ENCODE measurements around the gene DHRS1.

The DHRS1 gene

DNA sequence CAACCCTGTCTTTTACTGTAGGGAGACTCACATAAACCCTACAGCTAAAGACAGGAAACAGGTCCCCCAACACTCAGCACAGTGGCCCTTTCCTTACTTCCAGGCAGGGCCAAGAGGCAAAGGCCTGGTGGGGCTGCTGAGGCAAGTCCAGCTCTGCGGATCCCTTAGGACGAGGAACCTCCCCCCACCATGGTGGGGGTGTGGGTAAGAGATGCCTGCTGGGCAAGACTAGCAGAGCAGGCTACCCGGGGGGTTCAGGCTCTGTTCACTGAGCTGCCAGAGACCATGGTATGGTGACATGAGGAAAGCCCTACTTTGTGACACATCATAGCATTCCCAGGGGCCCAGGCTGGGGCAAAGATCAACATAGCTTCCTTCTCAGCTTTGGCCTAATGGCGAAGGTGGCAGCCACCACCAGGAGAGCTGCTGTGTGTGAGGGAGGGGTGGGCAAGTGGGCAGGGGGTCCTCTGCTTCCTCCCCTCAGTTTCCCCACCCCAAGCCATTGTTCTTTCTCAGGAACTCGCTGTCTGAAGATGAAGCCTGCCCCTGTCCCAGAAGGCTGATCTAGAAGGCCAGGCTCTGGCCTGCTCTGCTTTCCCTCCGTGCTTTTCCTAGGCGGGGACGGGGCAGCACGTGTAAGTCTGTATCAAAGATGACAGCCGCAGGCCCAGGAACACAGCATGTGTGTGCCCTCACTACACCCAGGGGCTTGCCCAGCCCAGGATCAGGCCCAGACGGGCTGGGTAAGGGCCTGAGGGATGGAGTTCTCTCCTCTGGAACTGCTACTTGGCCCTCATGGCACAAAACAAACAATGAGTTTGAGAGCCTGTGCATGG is 47.1 kb downstream of the DHRS1 start:
- no peak overlapping the region for H2AK5ac ChIP-seq (ENCODE audit: low read length)
- H2BK15ac ChIP-seq (replicated peaks; ENCODE audit: low read depth), result no peak overlapping the region
- no peaks in the 10 kb centered on the region for H3K4me1 ChIP-seq (ENCODE audit: control insufficient read depth, low read depth, low read length)
- no peak overlapping the region for H3K18ac ChIP-seq (ENCODE audit: low read length)
- H3K27ac ChIP-seq (ENCODE audit: low read depth, low read length), result no peak overlapping the region
- no peaks in the 10 kb centered on the region for H3K36me3 ChIP-seq (ENCODE audit: control insufficient read depth, insufficient read depth, low read length)
- no peak for DNase-seq
- H3K23ac ChIP-seq (ENCODE audit: low read length), result no peak overlapping the region
- no peak overlapping the region for H2BK120ac ChIP-seq (ENCODE audit: low read depth, low read length)
- WGBS (ENCODE audit: extremely low coverage, insufficient coverage, low lambda C conversion rate), result no CpG with 5 or more reads among the region's 11 CpGs
- no peaks in the 10 kb centered on the region for H3K27me3 ChIP-seq (ENCODE audit: insufficient read depth, low read length, poor library complexity)
- no peak overlapping the region for H2BK5ac ChIP-seq (ENCODE audit: low read length)
- no peak overlapping the region for H3K4me3 ChIP-seq (ENCODE audit: low read length)
- no peak overlapping the region for H3K4me2 ChIP-seq (ENCODE audit: low read length)
- H4K8ac ChIP-seq (ENCODE audit: low read depth, low read length), result no peak overlapping the region
- H3K79me1 ChIP-seq (ENCODE audit: low read length), result no peaks in the 10 kb centered on the region
- no peaks in the 10 kb centered on the region for H3K79me2 ChIP-seq (ENCODE audit: control insufficient read depth, insufficient read depth, low read length)
- H3K9ac ChIP-seq (ENCODE audit: low read length), result no peak overlapping the region
- no peak overlapping the region for H4K5ac ChIP-seq (ENCODE audit: low read length)
- no peak overlapping the region for H3K4ac ChIP-seq (ENCODE audit: low read depth, low read length)
- H3K56ac ChIP-seq (ENCODE audit: low read length), result no peak overlapping the region

DNA sequence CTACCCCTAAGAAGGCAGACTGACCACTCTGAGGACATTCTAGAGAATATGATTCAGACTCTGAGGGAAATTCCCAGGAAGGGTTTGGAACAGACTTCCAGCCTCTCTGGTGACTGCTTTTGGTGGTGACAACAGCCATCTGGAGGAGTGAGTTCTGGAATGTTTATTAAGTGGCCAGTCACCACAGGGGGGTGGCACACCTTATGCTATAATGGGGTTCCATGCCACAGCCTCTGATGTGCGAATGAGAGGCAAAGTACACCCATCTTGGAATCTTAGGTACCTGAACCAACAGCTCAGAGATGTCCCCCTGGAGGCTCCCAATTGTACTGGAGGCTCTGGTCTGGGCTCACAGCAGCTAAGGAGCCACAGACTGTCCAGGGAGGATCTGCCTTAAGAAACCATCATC is 47.7 kb downstream of the DHRS1 start:
- Histone ChIP-seq H3K79me1 (ENCODE audit: low read length) (no peaks in the 10 kb centered on the region), H3K18ac (ENCODE audit: low read length) (no peak overlapping the region), H3K23ac (ENCODE audit: low read length) (no peak overlapping the region), H2BK5ac (ENCODE audit: low read length) (no peak overlapping the region), H2BK120ac (ENCODE audit: low read depth, low read length) (no peak overlapping the region), H3K4ac (ENCODE audit: low read depth, low read length) (no peak overlapping the region), H3K27me3 (ENCODE audit: insufficient read depth, low read length, poor library complexity) (no peaks in the 10 kb centered on the region), H3K4me2 (ENCODE audit: low read length) (no peak overlapping the region), H3K36me3 (ENCODE audit: control insufficient read depth, insufficient read depth, low read length) (no peaks in the 10 kb centered on the region), H3K56ac (ENCODE audit: low read length) (no peak overlapping the region), H3K79me2 (ENCODE audit: control insufficient read depth, insufficient read depth, low read length) (no peaks in the 10 kb centered on the region), H4K8ac (ENCODE audit: low read depth, low read length) (no peak overlapping the region), H3K27ac (ENCODE audit: low read depth, low read length) (no peak overlapping the region), H3K4me1 (ENCODE audit: control insufficient read depth, low read depth, low read length) (no peaks in the 10 kb centered on the region), H3K4me3 (ENCODE audit: low read length) (no peak overlapping the region), H4K5ac (ENCODE audit: low read length) (no peak overlapping the region), H3K9ac (ENCODE audit: low read length) (no peak overlapping the region), H2AK5ac (ENCODE audit: low read length) (no peak overlapping the region), H2BK15ac (replicated peaks; ENCODE audit: low read depth) (no peak overlapping the region)
- DNase-seq, result no peak
- no CpG with 5 or more reads among the region's 1 CpG for WGBS (ENCODE audit: extremely low coverage, insufficient coverage, low lambda C conversion rate)

DNA sequence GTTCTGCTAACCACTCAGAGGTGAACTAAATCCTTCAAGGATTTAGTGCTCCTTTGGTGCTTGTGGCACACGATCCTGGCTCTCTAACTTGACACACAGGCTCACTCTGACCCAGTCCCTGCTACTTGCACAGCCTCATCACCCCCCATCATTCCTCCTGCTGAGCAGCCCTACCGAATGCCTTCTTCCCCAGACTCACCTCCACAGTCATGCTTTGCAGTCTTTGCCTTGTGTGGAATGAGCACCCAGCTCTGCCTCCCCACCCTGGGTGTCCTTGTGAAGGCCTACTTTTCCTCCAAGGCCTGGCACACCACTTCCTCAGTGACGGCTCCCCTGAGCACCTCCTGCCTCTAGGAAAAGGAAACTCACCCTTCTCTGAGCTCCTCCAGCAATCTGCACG is 49.2 kb downstream of the DHRS1 start:
- Histone ChIP-seq H2BK15ac (replicated peaks; ENCODE audit: low read depth) (no peak overlapping the region), H4K8ac (ENCODE audit: low read depth, low read length) (no peak overlapping the region)

GRCh38 chr14:24249230-24250021 is 50.2 kb downstream of the DHRS1 start:
- Histone ChIP-seq H3K23ac (ENCODE audit: low read length) (no peak overlapping the region), H3K56ac (ENCODE audit: low read length) (no peak overlapping the region), H3K4ac (ENCODE audit: low read depth, low read length) (no peak overlapping the region), H3K27ac (ENCODE audit: low read depth, low read length) (no peak overlapping the region), H3K79me1 (ENCODE audit: low read length) (no peaks in the 10 kb centered on the region), H3K4me2 (ENCODE audit: low read length) (no peak overlapping the region), H2BK15ac (replicated peaks; ENCODE audit: low read depth) (no peak overlapping the region), H3K79me2 (ENCODE audit: control insufficient read depth, insufficient read depth, low read length) (no peaks in the 10 kb centered on the region), H4K5ac (ENCODE audit: low read length) (no peak overlapping the region), H3K4me3 (ENCODE audit: low read length) (no peak overlapping the region), H3K9ac (ENCODE audit: low read length) (no peak overlapping the region), H2BK5ac (ENCODE audit: low read length) (no peak overlapping the region), H2AK5ac (ENCODE audit: low read length) (no peak overlapping the region), H4K8ac (ENCODE audit: low read depth, low read length) (no peak overlapping the region), H3K36me3 (ENCODE audit: control insufficient read depth, insufficient read depth, low read length) (no peaks in the 10 kb centered on the region), H3K18ac (ENCODE audit: low read length) (no peak overlapping the region), H2BK120ac (ENCODE audit: low read depth, low read length) (no peak overlapping the region), H3K27me3 (ENCODE audit: insufficient read depth, low read length, poor library complexity) (no peaks in the 10 kb centered on the region), H3K4me1 (ENCODE audit: control insufficient read depth, low read depth, low read length) (no peaks in the 10 kb centered on the region)
- no CpG with 5 or more reads among the region's 13 CpGs for WGBS (ENCODE audit: extremely low coverage, insufficient coverage, low lambda C conversion rate)
- no peak for DNase-seq

More for the DNA sequence above, 49.2 kb downstream of the DHRS1 start:
- H2AK5ac ChIP-seq (ENCODE audit: low read length), result no peak overlapping the region
- no peak overlapping the region for H3K56ac ChIP-seq (ENCODE audit: low read length)
- H3K79me2 ChIP-seq (ENCODE audit: control insufficient read depth, insufficient read depth, low read length), result no peaks in the 10 kb centered on the region
- H3K27me3 ChIP-seq (ENCODE audit: insufficient read depth, low read length, poor library complexity), result no peaks in the 10 kb centered on the region
- no peaks in the 10 kb centered on the region for H3K79me1 ChIP-seq (ENCODE audit: low read length)
- no peak overlapping the region for H2BK5ac ChIP-seq (ENCODE audit: low read length)
- H3K36me3 ChIP-seq (ENCODE audit: control insufficient read depth, insufficient read depth, low read length), result no peaks in the 10 kb centered on the region
- no peak overlapping the region for H3K4me2 ChIP-seq (ENCODE audit: low read length)
- no peak overlapping the region for H3K18ac ChIP-seq (ENCODE audit: low read length)
- H2BK120ac ChIP-seq (ENCODE audit: low read depth, low read length), result no peak overlapping the region
- H3K9ac ChIP-seq (ENCODE audit: low read length), result no peak overlapping the region
- no peak overlapping the region for H4K5ac ChIP-seq (ENCODE audit: low read length)
- no peak for DNase-seq
- H3K4ac ChIP-seq (ENCODE audit: low read depth, low read length), result no peak overlapping the region
- H3K27ac ChIP-seq (ENCODE audit: low read depth, low read length), result no peak overlapping the region
- WGBS (ENCODE audit: extremely low coverage, insufficient coverage, low lambda C conversion rate), result no CpG with 5 or more reads among the region's 4 CpGs
- H3K23ac ChIP-seq (ENCODE audit: low read length), result no peak overlapping the region
- H3K4me3 ChIP-seq (ENCODE audit: low read length), result no peak overlapping the region
- no peaks in the 10 kb centered on the region for H3K4me1 ChIP-seq (ENCODE audit: control insufficient read depth, low read depth, low read length)

GRCh38 chr14:24247422-24247821 is 52.2 kb downstream of the DHRS1 start:
- WGBS (ENCODE audit: extremely low coverage, insufficient coverage, low lambda C conversion rate), result 100% methylated on average over 2 of the region's 7 CpGs

More at GRCh38 chr14:24247422-24247821, 52.2 kb downstream of the DHRS1 start:
- Histone ChIP-seq H3K23ac (ENCODE audit: low read length) (no peak overlapping the region), H3K27me3 (ENCODE audit: insufficient read depth, low read length, poor library complexity) (no peaks in the 10 kb centered on the region), H2BK120ac (ENCODE audit: low read depth, low read length) (no peak overlapping the region), H3K36me3 (ENCODE audit: control insufficient read depth, insufficient read depth, low read length) (no peaks in the 10 kb centered on the region), H2BK5ac (ENCODE audit: low read length) (no peak overlapping the region), H3K79me2 (ENCODE audit: control insufficient read depth, insufficient read depth, low read length) (no peaks in the 10 kb centered on the region), H3K4me3 (ENCODE audit: low read length) (no peak overlapping the region), H3K9ac (ENCODE audit: low read length) (no peak overlapping the region), H3K4me2 (ENCODE audit: low read length) (no peak overlapping the region), H4K8ac (ENCODE audit: low read depth, low read length) (no peak overlapping the region), H3K4me1 (ENCODE audit: control insufficient read depth, low read depth, low read length) (peaks cover 2% of the 10 kb centered on the region), H3K18ac (ENCODE audit: low read length) (no peak overlapping the region), H3K79me1 (ENCODE audit: low read length) (no peaks in the 10 kb centered on the region), H2AK5ac (ENCODE audit: low read length) (no peak overlapping the region), H3K56ac (ENCODE audit: low read length) (no peak overlapping the region), H3K27ac (ENCODE audit: low read depth, low read length) (no peak overlapping the region), H4K5ac (ENCODE audit: low read length) (no peak overlapping the region), H3K4ac (ENCODE audit: low read depth, low read length) (no peak overlapping the region), H2BK15ac (replicated peaks; ENCODE audit: low read depth) (no peak overlapping the region)
- no peak for DNase-seq
